Activated CD4-positive, alpha-beta T cell treated with anti-CD3 and anti-CD28 coated beads, Interleukin-2, amount 50 U/mL, for 24 hours (primary cell): Measurements from ENCODE around the gene CCDC187.
"Not testable (repeated sequence)": the region's sequence is repeated elsewhere in the genome, so short reads cannot be mapped to it uniquely, and the experiment has no call there.

Experiments used
- DNase-seq, 2 donors: peaks; one replicate each; pipeline ENCODE4 v3.0.0-alpha.2; 2020; ENCODE audit warnings: low read depth in 1 of 2, low spot score in 1 of 2

CCDC187 gene

GRCh38 chr9:136303825-136304416 lies at the start of gene CCDC187:
TSS of gene CCDC187 (minus strand) at chr9:136304094. CDS start at chr9:136303830, 264 bp downstream.
- DNase-seq: no peak

- no peak for DNase-seq
Measured at GRCh38 chr9:136353088-136353487, 49.2 kb upstream of the CCDC187 start.

GRCh38 chr9:136352682-136353081 lies 48.8 kb upstream of the CCDC187 start:
- no peak for DNase-seq

- not testable (repeated sequence) for DNase-seq
Measured at GRCh38 chr9:136351868-136352267, 48.0 kb upstream of the CCDC187 start.

GRCh38 chr9:136351252-136351800 lies 47.4 kb upstream of the CCDC187 start:
- DNase-seq: no peak

- DNase-seq: no peak
Measured at GRCh38 chr9:136349546-136349945, 45.7 kb upstream of the CCDC187 start.

- DNase-seq: no peak
Measured at GRCh38 chr9:136348691-136349090, 44.8 kb upstream of the CCDC187 start.

- no peak for DNase-seq
Measured at GRCh38 chr9:136347472-136348256, 43.8 kb upstream of the CCDC187 start.

GRCh38 chr9:136346927-136347465 lies 43.1 kb upstream of the CCDC187 start:
- no peak for DNase-seq

GRCh38 chr9:136346157-136346481 lies 42.2 kb upstream of the CCDC187 start:
- DNase-seq: no peak

GRCh38 chr9:136345281-136346156 lies 41.6 kb upstream of the CCDC187 start:
- DNase-seq: no peak

- DNase-seq: no peak
Measured at GRCh38 chr9:136344544-136345280, 40.8 kb upstream of the CCDC187 start.

- no peak for DNase-seq
Measured at GRCh38 chr9:136343884-136344269, 40.0 kb upstream of the CCDC187 start.

GRCh38 chr9:136343121-136343883 lies 39.4 kb upstream of the CCDC187 start:
- DNase-seq: no peak

- peak; percentile 42 to 43 for DNase-seq
Measured at GRCh38 chr9:136342181-136343120, 38.6 kb upstream of the CCDC187 start.

- no peak for DNase-seq
Measured at GRCh38 chr9:136341769-136342168, 37.9 kb upstream of the CCDC187 start.

GRCh38 chr9:136341042-136341655 lies 37.3 kb upstream of the CCDC187 start:
- no peak for DNase-seq

- no peak for DNase-seq
Measured at GRCh38 chr9:136340356-136341041, 36.6 kb upstream of the CCDC187 start.
